ENCODE data around the gene TIMM44.
A peak's percentile ranks its signal among the peaks of the same experiment; 100 is the strongest.
"Not testable (repeated sequence)": the region's sequence is repeated elsewhere in the genome, so short reads cannot be mapped to it uniquely, and the experiment has no call there.

The TIMM44 gene

GRCh38 chr19:7971553-7972520 lies 28.4 kb upstream of the TIMM44 start:
- DNase-seq (ENCODE audit: low read depth in 1 of 2, low spot score in 1 of 2), result no peak
- TF ChIP-seq JUND (IDR thresholded peaks at IDR 0.05; ENCODE audit: low read depth), result no peak
- in situ Hi-C loops (cut with HindIII; ENCODE audit: low pct_unique_long_range_greater_than_20kb, low sequenced_read_pairs), result no loop called here

GRCh38 chr19:7970716-7971448 lies 27.4 kb upstream of the TIMM44 start:
- no peak for TF ChIP-seq JUND (IDR thresholded peaks at IDR 0.05; ENCODE audit: low read depth)
- in situ Hi-C loops (cut with HindIII; ENCODE audit: low pct_unique_long_range_greater_than_20kb, low sequenced_read_pairs), result no loop called here

GRCh38 chr19:7969555-7969939 lies 26.1 kb upstream of the TIMM44 start:
- in situ Hi-C loops (cut with HindIII; ENCODE audit: low pct_unique_long_range_greater_than_20kb, low sequenced_read_pairs), result no loop called here
- no peak for TF ChIP-seq JUND (IDR thresholded peaks at IDR 0.05; ENCODE audit: low read depth)
- no peak for DNase-seq (ENCODE audit: low read depth in 1 of 2, low spot score in 1 of 2)

More at GRCh38 chr19:7970716-7971448, 27.4 kb upstream of the TIMM44 start:
- DNase-seq (ENCODE audit: low read depth in 1 of 2, low spot score in 1 of 2), result peak; percentile 33 to 59

- DNase-seq (ENCODE audit: low read depth in 1 of 2, low spot score in 1 of 2), result no peak
- in situ Hi-C loops (cut with HindIII; ENCODE audit: low pct_unique_long_range_greater_than_20kb, low sequenced_read_pairs), result no loop called here
- TF ChIP-seq JUND (IDR thresholded peaks at IDR 0.05; ENCODE audit: low read depth), result no peak
Observed at GRCh38 chr19:7968796-7969554, 25.5 kb upstream of the TIMM44 start.

- TF ChIP-seq JUND (IDR thresholded peaks at IDR 0.05; ENCODE audit: low read depth), result no peak
- no peak for DNase-seq (ENCODE audit: low read depth in 1 of 2, low spot score in 1 of 2)
- in situ Hi-C loops (cut with HindIII; ENCODE audit: low pct_unique_long_range_greater_than_20kb, low sequenced_read_pairs), result no loop called here
Observed at GRCh38 chr19:7968008-7968795, 24.7 kb upstream of the TIMM44 start.

- in situ Hi-C loops (cut with HindIII; ENCODE audit: low pct_unique_long_range_greater_than_20kb, low sequenced_read_pairs), result no loop called here
- no peak for DNase-seq (ENCODE audit: low read depth in 1 of 2, low spot score in 1 of 2)
- no peak for TF ChIP-seq JUND (IDR thresholded peaks at IDR 0.05; ENCODE audit: low read depth)
Observed at GRCh38 chr19:7965921-7966665, 22.6 kb upstream of the TIMM44 start.

- in situ Hi-C loops (cut with HindIII; ENCODE audit: low pct_unique_long_range_greater_than_20kb, low sequenced_read_pairs), result no loop called here
- TF ChIP-seq JUND (IDR thresholded peaks at IDR 0.05; ENCODE audit: low read depth), result no peak
- DNase-seq (ENCODE audit: low read depth in 1 of 2, low spot score in 1 of 2), result peak; percentile 26 to 80
Observed at GRCh38 chr19:7965259-7965841, 21.9 kb upstream of the TIMM44 start.

GRCh38 chr19:7963566-7963965 lies 20.1 kb upstream of the TIMM44 start:
- no peak for TF ChIP-seq JUND (IDR thresholded peaks at IDR 0.05; ENCODE audit: low read depth)
- in situ Hi-C loops (cut with HindIII; ENCODE audit: low pct_unique_long_range_greater_than_20kb, low sequenced_read_pairs), result no loop called here
- no peak for DNase-seq (ENCODE audit: low read depth in 1 of 2, low spot score in 1 of 2)

- in situ Hi-C loops (cut with HindIII; ENCODE audit: low pct_unique_long_range_greater_than_20kb, low sequenced_read_pairs), result no loop called here
- no peak for DNase-seq (ENCODE audit: low read depth in 1 of 2, low spot score in 1 of 2)
- no peak for TF ChIP-seq JUND (IDR thresholded peaks at IDR 0.05; ENCODE audit: low read depth)
Observed at GRCh38 chr19:7962644-7963268, 19.3 kb upstream of the TIMM44 start.

- no peak for DNase-seq (ENCODE audit: low read depth in 1 of 2, low spot score in 1 of 2)
- in situ Hi-C loops (cut with HindIII; ENCODE audit: low pct_unique_long_range_greater_than_20kb, low sequenced_read_pairs), result no loop called here
- no peak for TF ChIP-seq JUND (IDR thresholded peaks at IDR 0.05; ENCODE audit: low read depth)
Observed at GRCh38 chr19:7961920-7962626, 18.6 kb upstream of the TIMM44 start.

GRCh38 chr19:7961082-7961481 lies 17.6 kb upstream of the TIMM44 start:
- DNase-seq (ENCODE audit: low read depth in 1 of 2, low spot score in 1 of 2); in situ Hi-C loops (cut with HindIII; ENCODE audit: low pct_unique_long_range_greater_than_20kb, low sequenced_read_pairs): not testable (repeated sequence)

Data from T47D (cell line).